Brain microvascular endothelial cell (primary cell): Measurements from ENCODE around the gene ROBO1.
A peak's percentile ranks its signal among the peaks of the same experiment; 100 is the strongest.

ENCODE experiments used
- DNase-seq: peaks from one replicate; pipeline ENCODE4 v3.0.0-alpha.2; 2020
- H3K27ac ChIP-seq: fragments of 250-450 bp; sonication (Bioruptor Pico); 2 replicates; pipeline ENCODE4 v1.5.1; 2020; ENCODE audit warnings: mild to moderate bottlenecking, moderate library complexity
- H3K27me3 ChIP-seq: fragments of 250-450 bp; sonication (Bioruptor Pico); replicated peaks from 2 replicates; pipeline ENCODE4 v1.5.1; 2020; ENCODE audit warnings: mild to moderate bottlenecking
- H3K36me3 ChIP-seq: fragments of 250-450 bp; sonication (Bioruptor Pico); replicated peaks from 2 replicates; pipeline ENCODE4 v1.5.1; 2020; ENCODE audit warnings: mild to moderate bottlenecking
- H3K4me3 ChIP-seq: 2 replicates; pipeline ENCODE4 v1.5.1; 2011; ENCODE audit warnings: low read depth, mild to moderate bottlenecking, control low read depth, low read length, moderate library complexity
- CTCF ChIP-seq: IDR thresholded peaks from 2 replicates; pipeline ENCODE4 v1.5.1; 2011; ENCODE audit warnings: low read depth, mild to moderate bottlenecking, moderate library complexity, low read length, control low read depth, inconsistent platforms; ENCODE audit errors: missing control alignments
- in situ Hi-C: cut with HindIII; loops from 2 replicates; pipeline ENCODE4 v1.10.0; 2017; ENCODE audit warnings: low sequenced_read_pairs, low pct_ligation_motif_present

ROBO1 gene

GRCh38 chr3:78906245-78906644, 861.6 kb downstream of the ROBO1 start:
- TF ChIP-seq CTCF, result no peak
- no peak for DNase-seq
- H3K4me3 ChIP-seq, result no peak overlapping the region
- in situ Hi-C loops, result no loop called here
- H3K27me3 ChIP-seq, result no peaks in the 10 kb centered on the region
- H3K27ac ChIP-seq, result no peak overlapping the region
- no peaks in the 10 kb centered on the region for H3K36me3 ChIP-seq

- H3K27me3 ChIP-seq, result no peaks in the 10 kb centered on the region
- in situ Hi-C loops, result no loop called here
- no peak overlapping the region for H3K4me3 ChIP-seq
- no peak overlapping the region for H3K27ac ChIP-seq
- H3K36me3 ChIP-seq, result no peaks in the 10 kb centered on the region
- TF ChIP-seq CTCF, result no peak
- DNase-seq, result no peak
Measured at GRCh38 chr3:78905700-78906099, 862.1 kb downstream of the ROBO1 start.

- no peak for TF ChIP-seq CTCF
- H3K27ac ChIP-seq, result no peak overlapping the region
- no peak for DNase-seq
Measured at GRCh38 chr3:78901544-78901943, 866.3 kb downstream of the ROBO1 start.

GRCh38 chr3:78900880-78901279, 866.9 kb downstream of the ROBO1 start:
- Histone ChIP-seq H3K4me3 (no peak overlapping the region), H3K27ac (no peak overlapping the region), H3K36me3 (no peaks in the 10 kb centered on the region), H3K27me3 (no peaks in the 10 kb centered on the region)
- no peak for DNase-seq
- no peak for TF ChIP-seq CTCF
- in situ Hi-C loops, result no loop called here

More at GRCh38 chr3:78901544-78901943, 866.3 kb downstream of the ROBO1 start:
- Histone ChIP-seq H3K4me3 (no peak overlapping the region), H3K36me3 (no peaks in the 10 kb centered on the region), H3K27me3 (no peaks in the 10 kb centered on the region)
- in situ Hi-C loops, result no loop called here

GRCh38 chr3:78900426-78900825, 867.4 kb downstream of the ROBO1 start:
- no peaks in the 10 kb centered on the region for H3K36me3 ChIP-seq
- no peak overlapping the region for H3K27ac ChIP-seq
- no peak overlapping the region for H3K4me3 ChIP-seq
- no peak for TF ChIP-seq CTCF
- DNase-seq, result no peak
- no peaks in the 10 kb centered on the region for H3K27me3 ChIP-seq
- in situ Hi-C loops, result no loop called here

GRCh38 chr3:78895528-78895927, 872.3 kb downstream of the ROBO1 start:
- DNase-seq, result peak; percentile 32
- Histone ChIP-seq H3K27ac (no peak overlapping the region), H3K36me3 (no peaks in the 10 kb centered on the region), H3K27me3 (no peaks in the 10 kb centered on the region), H3K4me3 (no peak overlapping the region)
- TF ChIP-seq CTCF, result no peak
- in situ Hi-C loops, result no loop called here
